Panc1 (cell line): ENCODE measurements around the gene OR51F2. TPM values are rescaled to one million over a fixed set of nuclear protein-coding genes. Genes with fewer than 3 reads are reported as not detected.

ENCODE experiments used
- ATAC-seq: fragments of 200-7000 bp; cut with Tn5 transposase; 2 replicates; pipeline ENCODE4 v1.9.1; 2020; ENCODE audit warnings: mild to moderate bottlenecking, moderate library complexity
- BruUV-seq: library from RNA; stranded (reverse); fragments of 400-500 nt; replicated peaks from 2 replicates; lab custom pipeline; 2021; lab: Mats Ljungman, UMichigan
- CTCF ChIA-PET: fragments of 300-600 bp; sonication (Branson Sonifier 250); formaldehyde crosslinking; loops from one replicate; lab custom pipeline; 2022; ENCODE audit warnings: antibody characterized with exemption; lab: Charles Lee
- POLR2A ChIA-PET: fragments of 300-600 bp; sonication (Branson Sonifier 250); formaldehyde crosslinking; loops from one replicate; lab custom pipeline; 2022; ENCODE audit warnings: antibody characterized with exemption; lab: Charles Lee
- DNase-seq: peaks from one replicate; pipeline ENCODE4 v3.0.0-alpha.2; 2010; ENCODE audit warnings: low read depth, low spot score
- H3K27ac ChIP-seq: 2 replicates; pipeline ENCODE4 v1.5.1; 2011; ENCODE audit warnings: mild to moderate bottlenecking, low read length, inconsistent platforms
- H3K27me3 ChIP-seq: fragments of 200-500 bp; sonication (Bioruptor generic); 2 replicates; pipeline ENCODE4 v1.6.0; 2014; ENCODE audit warnings: low read length, inconsistent platforms; ENCODE audit not compliant: control insufficient read depth, insufficient read depth
- H3K36me3 ChIP-seq: fragments of 200-500 bp; sonication (Bioruptor generic); 2 replicates; pipeline ENCODE4 v1.5.1; 2014; ENCODE audit warnings: inconsistent platforms, mild to moderate bottlenecking, low read length, moderate library complexity; ENCODE audit not compliant: control insufficient read depth, insufficient read depth
- H3K4me1 ChIP-seq: 2 replicates; pipeline ENCODE4 v1.5.1; 2011; ENCODE audit warnings: inconsistent platforms, mild to moderate bottlenecking, low read length, moderate library complexity; ENCODE audit not compliant: control insufficient read depth, insufficient read depth
- H3K4me3 ChIP-seq, 2 experiments: 2 replicates each; pipeline ENCODE4 v1.5.1; 2011 to 2012; ENCODE audit warnings: low read depth in 2 of 2, low read length in 2 of 2, mild to moderate bottlenecking in 2 of 2, inconsistent platforms in 1 of 2, moderate library complexity in 1 of 2
- H3K9me3 ChIP-seq: fragments of 200-500 bp; sonication (Bioruptor generic); 2 replicates; pipeline ENCODE4 v1.5.1; 2014; ENCODE audit warnings: low read depth, mild to moderate bottlenecking, inconsistent platforms, low read length, moderate library complexity; ENCODE audit not compliant: control insufficient read depth, insufficient read depth
- POLR2AphosphoS5 ChIP-seq: IDR thresholded peaks from 2 replicates; pipeline ENCODE4 v1.6.1; 2012; ENCODE audit warnings: mild to moderate bottlenecking, low read depth, low read length, moderate library complexity
- REST ChIP-seq, 2 experiments: IDR thresholded peaks; 2 replicates each; pipeline ENCODE4 v1.6.1; 2011 to 2012; ENCODE audit warnings: low read depth in 2 of 2, control low read depth in 1 of 2, low read length in 1 of 2, mild to moderate bottlenecking in 1 of 2, moderate library complexity in 1 of 2; ENCODE audit not compliant: insufficient read depth in 1 of 2
- SIN3A ChIP-seq: IDR thresholded peaks from 2 replicates; pipeline ENCODE4 v1.6.1; 2012; ENCODE audit warnings: low read depth, mild to moderate bottlenecking, low read length, moderate library complexity, borderline replicate concordance; ENCODE audit not compliant: insufficient read depth
- TCF7L2 ChIP-seq: IDR thresholded peaks from 2 replicates; pipeline ENCODE4 v1.6.1; 2011; ENCODE audit warnings: mild to moderate bottlenecking, low read depth, low read length, inconsistent platforms
- in situ Hi-C: cut with HindIII; loops from 2 replicates; pipeline ENCODE4 v1.10.0; 2016; ENCODE audit warnings: low sequenced_read_pairs, low pct_unique_long_range_greater_than_20kb
- intact Hi-C: fragments of 100-400 bp; cut with micrococcal nuclease; formaldehyde crosslinking; loops from one replicate; pipeline ENCODE4 v1.10.0; 2022; ENCODE audit not compliant: unreplicated experiment
- total RNA-seq: library from RNA; stranded (reverse); gene quantifications from one replicate; pipeline ENCODE4 v1.2.1, GENCODE V29; 2021; ENCODE audit not compliant: unreplicated experiment
- TF ChIP-seq, protein P1 (sequence below): fragments of 450-650 bp; IDR thresholded peaks from 2 replicates; pipeline ENCODE4 v1.5.1; 2017; ENCODE audit warnings: mild to moderate bottlenecking

The OR51F2 gene
- total RNA-seq, 1 experiment from 2014 or later = not detected

GRCh38 chr11:4862447-4863236 is 41.5 kb downstream of the OR51F2 start:
- DNase-seq = no peak
- intact Hi-C loops (no loop called here), in situ Hi-C loops (no loop called here)
- no TSS peak for BruUV-seq
- Histone ChIP-seq H3K9me3 (no peaks in the 10 kb centered on the region), H3K27me3 (no peaks in the 10 kb centered on the region), H3K36me3 (no peaks in the 10 kb centered on the region), H3K27ac (no peak overlapping the region), H3K4me1 (no peaks in the 10 kb centered on the region), H3K4me3 (no peak overlapping the region)
- POLR2A ChIA-PET = no interaction called here
- ATAC-seq = no peak
- TF ChIP-seq SIN3A = no peak
- TF ChIP-seq, protein P1, sequence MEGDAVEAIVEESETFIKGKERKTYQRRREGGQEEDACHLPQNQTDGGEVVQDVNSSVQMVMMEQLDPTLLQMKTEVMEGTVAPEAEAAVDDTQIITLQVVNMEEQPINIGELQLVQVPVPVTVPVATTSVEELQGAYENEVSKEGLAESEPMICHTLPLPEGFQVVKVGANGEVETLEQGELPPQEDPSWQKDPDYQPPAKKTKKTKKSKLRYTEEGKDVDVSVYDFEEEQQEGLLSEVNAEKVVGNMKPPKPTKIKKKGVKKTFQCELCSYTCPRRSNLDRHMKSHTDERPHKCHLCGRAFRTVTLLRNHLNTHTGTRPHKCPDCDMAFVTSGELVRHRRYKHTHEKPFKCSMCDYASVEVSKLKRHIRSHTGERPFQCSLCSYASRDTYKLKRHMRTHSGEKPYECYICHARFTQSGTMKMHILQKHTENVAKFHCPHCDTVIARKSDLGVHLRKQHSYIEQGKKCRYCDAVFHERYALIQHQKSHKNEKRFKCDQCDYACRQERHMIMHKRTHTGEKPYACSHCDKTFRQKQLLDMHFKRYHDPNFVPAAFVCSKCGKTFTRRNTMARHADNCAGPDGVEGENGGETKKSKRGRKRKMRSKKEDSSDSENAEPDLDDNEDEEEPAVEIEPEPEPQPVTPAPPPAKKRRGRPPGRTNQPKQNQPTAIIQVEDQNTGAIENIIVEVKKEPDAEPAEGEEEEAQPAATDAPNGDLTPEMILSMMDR = no peak
- TF ChIP-seq REST (IDR thresholded peaks at IDR 0.05; ENCODE audit: insufficient read depth in 1 of 2, low read depth in 2 of 2, low read length in 1 of 2) = no peak
- no peak for TF ChIP-seq TCF7L2
- no peak for TF ChIP-seq POLR2AphosphoS5
- CTCF ChIA-PET = no interaction called here

- DNase-seq (no peak), ATAC-seq (no peak)
- no TSS peak for BruUV-seq
- Histone ChIP-seq H3K4me3 (no peak overlapping the region), H3K27ac (no peak overlapping the region), H3K27me3 (no peaks in the 10 kb centered on the region), H3K9me3 (no peaks in the 10 kb centered on the region), H3K36me3 (no peaks in the 10 kb centered on the region), H3K4me1 (no peaks in the 10 kb centered on the region)
- intact Hi-C loops (no loop called here), in situ Hi-C loops (no loop called here)
- ChIA-PET POLR2A (no interaction called here), CTCF (no interaction called here)
- TF ChIP-seq POLR2AphosphoS5 = no peak
Measured at GRCh38 chr11:4863876-4864275, 42.8 kb downstream of the OR51F2 start.

DNA sequence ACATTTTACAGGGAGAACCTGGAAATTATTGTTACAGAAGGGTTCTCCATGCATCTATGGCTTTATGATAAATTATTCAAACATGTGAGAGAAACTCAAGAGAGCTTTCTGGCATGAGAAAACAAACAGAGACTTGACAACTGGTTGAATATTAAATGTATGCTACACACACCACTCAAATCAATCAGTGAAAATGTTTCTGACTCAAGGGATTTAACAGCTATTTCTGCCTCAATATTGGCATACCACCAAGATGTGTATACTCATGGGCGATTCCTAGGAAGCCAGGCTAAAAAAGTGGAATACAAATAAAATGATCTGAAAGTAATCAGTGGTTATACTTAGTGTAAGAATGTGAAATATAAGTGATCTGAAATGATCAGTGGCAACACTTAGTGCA is 44.7 kb downstream of the OR51F2 start:
- ChIA-PET POLR2A (no interaction called here), CTCF (no interaction called here)
- TF ChIP-seq, protein P1 = no peak
- Histone ChIP-seq H3K4me1 (no peaks in the 10 kb centered on the region), H3K9me3 (no peaks in the 10 kb centered on the region), H3K27me3 (no peaks in the 10 kb centered on the region), H3K36me3 (no peaks in the 10 kb centered on the region), H3K27ac (no peak overlapping the region), H3K4me3 (no peak overlapping the region)
- in situ Hi-C loops = no loop called here
- intact Hi-C loops = no loop called here
- no TSS peak for BruUV-seq
- ATAC-seq = no peak
- no peak for DNase-seq
